HepG2 (cell line): ENCODE results near the gene CCNQ. TPM values are rescaled to one million over a fixed set of nuclear protein-coding genes. Genes with fewer than 3 reads are reported as not detected.
A peak's percentile ranks its signal among the peaks of the same experiment; 100 is the strongest.

Experiments used
- ARID2 ChIP-seq: sonication (generic); formaldehyde crosslinking; IDR thresholded peaks from 2 replicates; pipeline ENCODE4 v1.8.1; 2022; ENCODE audit warnings: mild to moderate bottlenecking, missing genetic modification reagents, borderline replicate concordance
- CENPX ChIP-seq: sonication (generic); formaldehyde crosslinking; IDR thresholded peaks from 2 replicates; pipeline ENCODE4 v1.9.0; 2021; ENCODE audit warnings: mild to moderate bottlenecking, missing genetic modification reagents, moderate library complexity
- EEA1 ChIP-seq: sonication (generic); formaldehyde crosslinking; IDR thresholded peaks from 2 replicates; pipeline ENCODE4 v1.5.1; 2020; ENCODE audit warnings: mild to moderate bottlenecking, missing genetic modification reagents, borderline replicate concordance
- ELF3 ChIP-seq: IDR thresholded peaks from 2 replicates; pipeline ENCODE4 v1.6.1; 2016; ENCODE audit warnings: missing genetic modification reagents, missing compliant biosample characterization
- ERF ChIP-seq: IDR thresholded peaks from 2 replicates; pipeline ENCODE4 v1.6.1; 2018; ENCODE audit warnings: missing biosample characterization, missing genetic modification reagents
- FOXM1 ChIP-seq: sonication (generic); formaldehyde crosslinking; IDR thresholded peaks from 2 replicates; pipeline ENCODE4 v1.5.0; 2020; ENCODE audit warnings: missing genetic modification reagents
- GABPA ChIP-seq, 2 experiments: IDR thresholded peaks; 2 replicates each; pipeline ENCODE4 v1.6.1; 2011 to 2016; ENCODE audit warnings: low read depth in 2 of 2, low read length in 1 of 2, missing biosample characterization in 1 of 2, missing genetic modification characterization in 1 of 2
- HIC2 ChIP-seq: sonication (generic); formaldehyde crosslinking; IDR thresholded peaks from 2 replicates; pipeline ENCODE4 v1.9.0; 2022; ENCODE audit warnings: low read depth, missing genetic modification reagents
- HMGXB3 ChIP-seq: sonication (generic); formaldehyde crosslinking; IDR thresholded peaks from 2 replicates; pipeline ENCODE4 v1.4.0; 2020; ENCODE audit warnings: missing genetic modification reagents, borderline replicate concordance
- JUNB ChIP-seq: sonication (generic); formaldehyde crosslinking; IDR thresholded peaks from 2 replicates; pipeline ENCODE4 v1.8.0; 2022; ENCODE audit warnings: missing genetic modification reagents, mild to moderate bottlenecking, borderline replicate concordance
- MAFF ChIP-seq: IDR thresholded peaks from 2 replicates; pipeline ENCODE4 v1.6.1; 2011; ENCODE audit warnings: low read depth, low read length, improper control_type of control experiment
- REPIN1 ChIP-seq: sonication (generic); formaldehyde crosslinking; IDR thresholded peaks from 2 replicates; pipeline ENCODE4 v1.8.0; 2022; ENCODE audit warnings: missing genetic modification reagents, low read depth, mild to moderate bottlenecking, borderline replicate concordance
- SNAI1 ChIP-seq: sonication (generic); formaldehyde crosslinking; IDR thresholded peaks from 2 replicates; pipeline ENCODE4 v1.5.0; 2020; ENCODE audit warnings: mild to moderate bottlenecking, missing genetic modification reagents, borderline replicate concordance
- U2AF1 ChIP-seq: fragments of 200-400 bp; formaldehyde crosslinking; optimal IDR thresholded peaks from 2 replicates; pipeline ENCODE3; 2017; ENCODE audit warnings: mild to moderate bottlenecking, low read depth, low read length
- ZBTB34 ChIP-seq: sonication (generic); formaldehyde crosslinking; IDR thresholded peaks from 2 replicates; pipeline ENCODE4 v1.8.0; 2022; ENCODE audit warnings: mild to moderate bottlenecking, missing genetic modification reagents
- ZBTB44 ChIP-seq: sonication (generic); formaldehyde crosslinking; IDR thresholded peaks from 2 replicates; pipeline ENCODE4 v1.4.0; 2020; ENCODE audit warnings: missing genetic modification reagents
- ZFAT ChIP-seq: sonication (generic); formaldehyde crosslinking; conservative IDR thresholded peaks from 2 replicates; pipeline ENCODE4 v1.8.1; 2023; ENCODE audit warnings: missing genetic modification reagents, inconsistent platforms
- ZNF260 ChIP-seq: sonication (generic); formaldehyde crosslinking; IDR thresholded peaks from 2 replicates; pipeline ENCODE4 v1.4.0; 2020; ENCODE audit warnings: missing genetic modification reagents, low read depth, mild to moderate bottlenecking, borderline replicate concordance
- ZNF430 ChIP-seq: sonication (generic); formaldehyde crosslinking; IDR thresholded peaks from 2 replicates; pipeline ENCODE4 v1.9.0; 2021; ENCODE audit warnings: mild to moderate bottlenecking, missing genetic modification reagents
- ZNF768 ChIP-seq: sonication (generic); formaldehyde crosslinking; IDR thresholded peaks from 2 replicates; pipeline ENCODE4 v1.4.0; 2020; ENCODE audit warnings: missing genetic modification reagents
- polyA plus RNA-seq, 8 experiments: library from polyadenylated mRNA; depleted of rRNA in 3 of 8; stranded (reverse) in 7 of 8; unstranded in 1 of 8; fragments of >200 nt; fragmentation: Illumina TruSeq in 4 of 8; extraction: Trizol in 4 of 8; gene quantifications; 2 replicates each; pipeline versions ENCODE4 v1.2.1 to v1.2.3, GENCODE V29; 2011 to 2016; ENCODE audit warnings: low read depth in 4 of 8, missing spikeins in 1 of 8, mixed read lengths in 1 of 8; ENCODE audit not compliant: insufficient read depth in 1 of 8
- total RNA-seq, 5 experiments: library from RNA; depleted of rRNA; stranded (reverse); fragments of >200 nt; fragmentation: Illumina TruSeq; extraction: Trizol; gene quantifications; 2 replicates each; pipeline ENCODE4 v1.2.3, GENCODE V29; 2016; ENCODE audit warnings: low read depth in 1 of 5

The CCNQ gene
- total and polyA plus RNA-seq, 2 of the 13 experiments (the other 11 are each of a cell fraction or from before 2014, with no cell fraction given) = 15.0 to 25.5 TPM

GRCh38 chrX:153646620-153647373, 47.9 kb upstream of the CCNQ start, which contains the start of gene DUSP9 (continued):
- no peak for TF ChIP-seq HIC2 (CRISPR knock-in tag)
- no peak; the same call in 1 of the 2 replicates for TF ChIP-seq ELF3 (CRISPR knock-in tag)
- TF ChIP-seq GABPA (IDR thresholded peaks at IDR 0.05; ENCODE audit: low read depth, low read length) = no peak
- no peak for TF ChIP-seq GABPA (CRISPR knock-in tag; IDR thresholded peaks at IDR 0.05; ENCODE audit: low read depth)
- 0 out of 2 replicates have a peak, but pooled peaks have one; percentile 27 for TF ChIP-seq ZNF768 (CRISPR knock-in tag)
- TF ChIP-seq U2AF1 = no peak
- TF ChIP-seq JUNB = no peak
- no peak for TF ChIP-seq ZNF260
- no peak for TF ChIP-seq ZBTB44 (CRISPR knock-in tag)
- TF ChIP-seq SNAI1 (CRISPR knock-in tag) = no peak
- no peak for TF ChIP-seq ERF
- no peak for TF ChIP-seq HMGXB3
- TF ChIP-seq REPIN1 (CRISPR knock-in tag) = no peak
- peak; percentile 76; the same call in 1 of the 2 replicates for TF ChIP-seq ZNF430 (CRISPR knock-in tag)
- TF ChIP-seq EEA1 (CRISPR knock-in tag) = no peak
- no peak for TF ChIP-seq ZFAT (CRISPR knock-in tag)
- no peak for TF ChIP-seq ARID2 (CRISPR knock-in tag)
- no peak for TF ChIP-seq ZBTB34 (CRISPR knock-in tag)
- TF ChIP-seq CENPX = no peak
- TF ChIP-seq FOXM1 (CRISPR knock-in tag) = no peak
- no peak for TF ChIP-seq MAFF
